Kidney capillary endothelial cell (primary cell): Measurements from ENCODE around the gene PCNX4.

ENCODE experiments used
- DNase-seq: peaks from one replicate; pipeline ENCODE4 v3.0.0-alpha.2; 2018; ENCODE audit warnings: low spot score

Gene PCNX4

GRCh38 chr14:60102389-60102788 lies 10.7 kb downstream of the PCNX4 start:
- DNase-seq: no peak

- no peak for DNase-seq
These were observed 14.6 kb downstream of the PCNX4 start for GRCh38 chr14:60106339-60106738.

- no peak for DNase-seq
These were observed 15.8 kb downstream of the PCNX4 start for GRCh38 chr14:60107477-60107876.

- no peak for DNase-seq
These were observed 20.0 kb downstream of the PCNX4 start for GRCh38 chr14:60111732-60112131.

GRCh38 chr14:60114881-60115280 lies 23.2 kb downstream of the PCNX4 start:
- DNase-seq: no peak

- no peak for DNase-seq
These were observed 24.5 kb downstream of the PCNX4 start for GRCh38 chr14:60116181-60116580.

GRCh38 chr14:60125918-60126317 lies 34.2 kb downstream of the PCNX4 start:
- no peak for DNase-seq

GRCh38 chr14:60133487-60133886 lies 41.8 kb downstream of the PCNX4 start:
- no peak for DNase-seq

- DNase-seq: no peak
These were observed 43.0 kb downstream of the PCNX4 start for GRCh38 chr14:60134702-60135101.

GRCh38 chr14:60151715-60152114 lies 60.0 kb downstream of the PCNX4 start:
- DNase-seq: peak; percentile 85

- no peak for DNase-seq
These were observed 62.3 kb downstream of the PCNX4 start for GRCh38 chr14:60153991-60154390.

GRCh38 chr14:60154671-60155070 lies 62.9 kb downstream of the PCNX4 start:
- DNase-seq: no peak

GRCh38 chr14:60160422-60160821 lies 68.7 kb downstream of the PCNX4 start:
- no peak for DNase-seq

GRCh38 chr14:60161196-60162107 lies 69.7 kb downstream of the PCNX4 start:
- DNase-seq: no peak

- no peak for DNase-seq
These were observed 72.0 kb downstream of the PCNX4 start for GRCh38 chr14:60163693-60164092.

GRCh38 chr14:60164404-60164711 lies 72.6 kb downstream of the PCNX4 start:
- no peak for DNase-seq

- peak; percentile 74 for DNase-seq
These were observed 73.2 kb downstream of the PCNX4 start, which contains the start of gene DHRS7 for GRCh38 chr14:60164712-60165546. Gene DHRS7, minus strand, starts transcription at chr14:60165398. Its CDS starts 89 bp downstream, at chr14:60165309.

- DNase-seq: no peak
These were observed 73.8 kb downstream of the PCNX4 start for GRCh38 chr14:60165547-60165876.

- no peak for DNase-seq
These were observed 74.4 kb downstream of the PCNX4 start for GRCh38 chr14:60166142-60166541.

- DNase-seq: no peak
These were observed 78.0 kb downstream of the PCNX4 start for GRCh38 chr14:60169722-60170121.

- no peak for DNase-seq
These were observed 79.2 kb downstream of the PCNX4 start for GRCh38 chr14:60170948-60171347.

GRCh38 chr14:60171690-60172089 lies 80.0 kb downstream of the PCNX4 start:
- no peak for DNase-seq
